HepG2 (cell line): ENCODE measurements around the gene ETFA. TPM values are rescaled to one million over a fixed set of nuclear protein-coding genes. Genes with fewer than 3 reads are reported as not detected.
A peak's percentile ranks its signal among the peaks of the same experiment; 100 is the strongest.

Source experiments
- CREM ChIP-seq, 2 experiments: sonication (generic) in 1 of 2; formaldehyde crosslinking in 1 of 2; IDR thresholded peaks; 2 replicates each; pipeline versions ENCODE4 v1.4.0 to v1.6.1; 2016 to 2020; ENCODE audit warnings: antibody characterized with exemption in 1 of 2, mild to moderate bottlenecking in 1 of 2, missing genetic modification reagents in 1 of 2
- DNMT1 ChIP-seq: sonication (generic); formaldehyde crosslinking; IDR thresholded peaks from 2 replicates; pipeline ENCODE4 v1.5.1; 2020; ENCODE audit warnings: mild to moderate bottlenecking, missing genetic modification reagents
- ETV6 ChIP-seq: sonication (generic); formaldehyde crosslinking; conservative IDR thresholded peaks from 2 replicates; pipeline ENCODE4 v1.4.0; 2020; ENCODE audit warnings: missing genetic modification reagents
- FIP1L1 ChIP-seq: fragments of 200-400 bp; formaldehyde crosslinking; IDR thresholded peaks from 2 replicates; pipeline ENCODE4 v1.6.1; 2018; ENCODE audit warnings: low read depth, mild to moderate bottlenecking, low read length, moderate library complexity, borderline replicate concordance; ENCODE audit not compliant: insufficient read depth
- FOXO4 ChIP-seq: sonication (generic); formaldehyde crosslinking; conservative IDR thresholded peaks from 2 replicates; pipeline ENCODE4 v1.8.1; 2023; ENCODE audit warnings: missing genetic modification reagents
- NCOA2 ChIP-seq: sonication (generic); formaldehyde crosslinking; IDR thresholded peaks from 2 replicates; pipeline ENCODE4 v1.8.0; 2022; ENCODE audit warnings: inconsistent platforms
- RELA ChIP-seq: sonication (generic); formaldehyde crosslinking; IDR thresholded peaks from 2 replicates; pipeline ENCODE4 v1.4.0; 2020; ENCODE audit warnings: missing genetic modification reagents
- SATB2 ChIP-seq: sonication (generic); formaldehyde crosslinking; IDR thresholded peaks from 2 replicates; pipeline ENCODE4 v1.5.0; 2020; ENCODE audit warnings: missing genetic modification reagents
- SMYD3 ChIP-seq: sonication (generic); formaldehyde crosslinking; IDR thresholded peaks from 2 replicates; pipeline ENCODE4 v1.8.1; 2023; ENCODE audit warnings: mild to moderate bottlenecking, missing genetic modification reagents
- TAF1 ChIP-seq: sonication (generic); formaldehyde crosslinking; IDR thresholded peaks from 2 replicates; pipeline ENCODE4 v1.4.0; 2020; ENCODE audit warnings: missing genetic modification reagents
- ZFAT ChIP-seq: sonication (generic); formaldehyde crosslinking; conservative IDR thresholded peaks from 2 replicates; pipeline ENCODE4 v1.8.1; 2023; ENCODE audit warnings: missing genetic modification reagents, inconsistent platforms
- ZFP36L2 ChIP-seq: sonication (generic); formaldehyde crosslinking; IDR thresholded peaks from 2 replicates; pipeline ENCODE4 v1.4.0; 2020; ENCODE audit warnings: missing genetic modification reagents
- ZNF260 ChIP-seq: sonication (generic); formaldehyde crosslinking; IDR thresholded peaks from 2 replicates; pipeline ENCODE4 v1.4.0; 2020; ENCODE audit warnings: missing genetic modification reagents, low read depth, mild to moderate bottlenecking, borderline replicate concordance
- ZNF292 ChIP-seq: sonication (generic); formaldehyde crosslinking; IDR thresholded peaks from 2 replicates; pipeline ENCODE4 v1.8.1; 2022; ENCODE audit warnings: mild to moderate bottlenecking, low read depth, missing genetic modification reagents, borderline replicate concordance
- ZNF550 ChIP-seq: sonication (generic); formaldehyde crosslinking; IDR thresholded peaks from 2 replicates; pipeline ENCODE4 v1.4.0; 2020; ENCODE audit warnings: mild to moderate bottlenecking, missing genetic modification reagents, borderline replicate concordance
- ZNF564 ChIP-seq: sonication (generic); formaldehyde crosslinking; IDR thresholded peaks from 2 replicates; pipeline ENCODE4 v1.8.1; 2023; ENCODE audit warnings: mild to moderate bottlenecking, missing genetic modification reagents
- ZSCAN12 ChIP-seq: sonication (generic); formaldehyde crosslinking; IDR thresholded peaks from 2 replicates; pipeline ENCODE4 v1.9.0; 2021; ENCODE audit warnings: mild to moderate bottlenecking, missing genetic modification reagents
- polyA plus RNA-seq, 8 experiments: library from polyadenylated mRNA; depleted of rRNA in 3 of 8; stranded (reverse) in 7 of 8; unstranded in 1 of 8; fragments of >200 nt; fragmentation: Illumina TruSeq in 4 of 8; extraction: Trizol in 4 of 8; gene quantifications; 2 replicates each; pipeline versions ENCODE4 v1.2.1 to v1.2.3, GENCODE V29; 2011 to 2016; ENCODE audit warnings: low read depth in 4 of 8, missing spikeins in 1 of 8, mixed read lengths in 1 of 8; ENCODE audit not compliant: insufficient read depth in 1 of 8
- total RNA-seq, 5 experiments: library from RNA; depleted of rRNA; stranded (reverse); fragments of >200 nt; fragmentation: Illumina TruSeq; extraction: Trizol; gene quantifications; 2 replicates each; pipeline ENCODE4 v1.2.3, GENCODE V29; 2016; ENCODE audit warnings: low read depth in 1 of 5
- TF ChIP-seq, protein P1 (sequence below), 2 experiments: fragments of 450-650 bp in 1 of 2; sonication (generic) in 1 of 2; formaldehyde crosslinking; IDR thresholded peaks; 2 replicates each; pipeline versions ENCODE4 v1.5.0 to v1.8.0; 2020 to 2022; ENCODE audit warnings: mild to moderate bottlenecking in 1 of 2, missing genetic modification reagents in 1 of 2
- TF ChIP-seq, protein P2 (sequence below), 2 experiments: sonication (generic) in 1 of 2; formaldehyde crosslinking in 1 of 2; IDR thresholded peaks; 2 replicates each; pipeline versions ENCODE4 v1.4.0 to v1.6.1; 2016 to 2020; ENCODE audit warnings: borderline replicate concordance in 1 of 2, low read depth in 1 of 2, mild to moderate bottlenecking in 1 of 2, missing genetic modification reagents in 1 of 2

ETFA gene
- total and polyA plus RNA-seq, 2 of the 13 experiments (the other 11 are each of a cell fraction or from before 2014, with no cell fraction given), result 291 to 396 TPM

DNA sequence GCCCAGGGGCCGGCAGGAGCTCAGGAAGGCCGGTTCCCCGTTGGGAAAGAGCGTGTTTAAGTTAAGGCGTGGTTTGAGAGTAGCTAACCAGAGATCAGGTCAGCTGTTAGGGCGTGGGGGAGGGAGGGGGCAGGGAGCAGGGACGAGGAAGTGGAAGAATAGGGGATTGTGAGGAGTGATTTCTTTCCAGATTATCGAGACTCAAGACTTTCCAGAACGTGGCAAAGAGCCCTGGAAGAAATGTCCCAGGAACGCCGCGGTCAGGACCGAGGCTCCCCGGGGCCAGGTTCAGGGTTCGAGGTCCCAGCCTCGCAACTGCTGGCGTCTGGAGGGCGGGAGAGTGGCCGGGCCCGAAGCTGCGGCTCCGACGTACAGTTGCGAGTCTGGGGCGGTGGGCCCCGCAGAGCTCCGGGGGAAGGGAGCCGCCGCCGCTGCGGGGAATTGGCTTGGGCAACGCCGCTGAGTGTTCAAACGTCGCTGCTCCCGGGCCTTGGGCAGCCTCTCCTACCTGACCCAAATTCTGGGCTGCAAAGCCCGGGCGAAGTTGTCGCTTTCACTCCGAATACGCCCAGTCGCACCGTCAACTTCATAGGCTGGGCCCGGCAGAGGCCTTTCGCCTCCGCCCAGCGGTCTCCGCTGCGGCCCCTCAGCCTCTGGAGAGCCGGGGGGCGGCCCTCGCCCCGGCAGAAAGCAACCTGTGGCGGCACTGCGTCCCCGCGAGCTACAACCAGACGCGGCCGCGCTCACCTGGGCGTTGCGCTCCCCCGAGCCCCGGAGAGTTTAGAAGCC is 34.8 kb upstream of the ETFA start (continued):
- TF ChIP-seq TAF1 (CRISPR knock-in tag) (peak; percentile 47; the same call in 1 of the 2 replicates), ZFP36L2 (CRISPR knock-in tag) (no peak), ZSCAN12 (CRISPR knock-in tag) (no peak), ZNF260 (CRISPR knock-in tag) (no peak), ETV6 (CRISPR knock-in tag) (no peak), CREM (IDR thresholded peaks at IDR 0.05) (no peak), CREM (CRISPR knock-in tag; IDR thresholded peaks at IDR 0.05) (no peak), ZNF550 (CRISPR knock-in tag) (no peak), SATB2 (no peak), NCOA2 (CRISPR knock-in tag) (peak; percentile 35; the same call in 1 of the 2 replicates), SMYD3 (CRISPR knock-in tag) (no peak), FOXO4 (CRISPR knock-in tag) (no peak), ZNF564 (CRISPR knock-in tag) (no peak), FIP1L1 (no peak), ZFAT (CRISPR knock-in tag) (no peak), DNMT1 (CRISPR knock-in tag) (no peak), ZNF292 (CRISPR knock-in tag) (peak; percentile 47; the same call in 1 of the 2 replicates), RELA (CRISPR knock-in tag) (no peak)
- TF ChIP-seq, protein P1, sequence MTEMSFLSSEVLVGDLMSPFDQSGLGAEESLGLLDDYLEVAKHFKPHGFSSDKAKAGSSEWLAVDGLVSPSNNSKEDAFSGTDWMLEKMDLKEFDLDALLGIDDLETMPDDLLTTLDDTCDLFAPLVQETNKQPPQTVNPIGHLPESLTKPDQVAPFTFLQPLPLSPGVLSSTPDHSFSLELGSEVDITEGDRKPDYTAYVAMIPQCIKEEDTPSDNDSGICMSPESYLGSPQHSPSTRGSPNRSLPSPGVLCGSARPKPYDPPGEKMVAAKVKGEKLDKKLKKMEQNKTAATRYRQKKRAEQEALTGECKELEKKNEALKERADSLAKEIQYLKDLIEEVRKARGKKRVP (CRISPR knock-in tag; IDR thresholded peaks at IDR 0.05), result no peak
- TF ChIP-seq, protein P2, sequence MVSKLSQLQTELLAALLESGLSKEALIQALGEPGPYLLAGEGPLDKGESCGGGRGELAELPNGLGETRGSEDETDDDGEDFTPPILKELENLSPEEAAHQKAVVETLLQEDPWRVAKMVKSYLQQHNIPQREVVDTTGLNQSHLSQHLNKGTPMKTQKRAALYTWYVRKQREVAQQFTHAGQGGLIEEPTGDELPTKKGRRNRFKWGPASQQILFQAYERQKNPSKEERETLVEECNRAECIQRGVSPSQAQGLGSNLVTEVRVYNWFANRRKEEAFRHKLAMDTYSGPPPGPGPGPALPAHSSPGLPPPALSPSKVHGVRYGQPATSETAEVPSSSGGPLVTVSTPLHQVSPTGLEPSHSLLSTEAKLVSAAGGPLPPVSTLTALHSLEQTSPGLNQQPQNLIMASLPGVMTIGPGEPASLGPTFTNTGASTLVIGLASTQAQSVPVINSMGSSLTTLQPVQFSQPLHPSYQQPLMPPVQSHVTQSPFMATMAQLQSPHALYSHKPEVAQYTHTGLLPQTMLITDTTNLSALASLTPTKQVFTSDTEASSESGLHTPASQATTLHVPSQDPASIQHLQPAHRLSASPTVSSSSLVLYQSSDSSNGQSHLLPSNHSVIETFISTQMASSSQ (IDR thresholded peaks at IDR 0.05; ENCODE audit: low read depth), result no peak
- TF ChIP-seq, protein P2 (CRISPR knock-in tag; IDR thresholded peaks at IDR 0.05; ENCODE audit: borderline replicate concordance), result no peak
